HG02970 (cell line): Measurements from ENCODE around the gene ABLIM3.

Experiments used
- ATAC-seq: cut with Tn5 transposase; IDR thresholded peaks from one replicate; pipeline ENCODE4 v1.9.1; 2021; ENCODE audit warnings: mild to moderate bottlenecking, moderate library complexity, moderate number of reproducible peaks; ENCODE audit not compliant: unreplicated experiment, low FRiP score

ABLIM3 gene

GRCh38 chr5:149154650-149155049 is 13.4 kb downstream of the ABLIM3 start:
- no peak for ATAC-seq

GRCh38 chr5:149156435-149157083 is 15.3 kb downstream of the ABLIM3 start:
- ATAC-seq = no peak

GRCh38 chr5:149157330-149157729 is 16.0 kb downstream of the ABLIM3 start:
- ATAC-seq = no peak

GRCh38 chr5:149160291-149160787 is 19.0 kb downstream of the ABLIM3 start:
- ATAC-seq = no peak

GRCh38 chr5:149161026-149161687 is 19.9 kb downstream of the ABLIM3 start:
- no peak for ATAC-seq

GRCh38 chr5:149161850-149162249 is 20.6 kb downstream of the ABLIM3 start:
- no peak for ATAC-seq

- no peak for ATAC-seq
These were observed 21.2 kb downstream of the ABLIM3 start for GRCh38 chr5:149162401-149163084.

GRCh38 chr5:149164731-149165130 is 23.4 kb downstream of the ABLIM3 start:
- ATAC-seq = no peak

- ATAC-seq = no peak
These were observed 24.8 kb downstream of the ABLIM3 start for GRCh38 chr5:149166128-149166527.

GRCh38 chr5:149166591-149167100 is 25.4 kb downstream of the ABLIM3 start:
- ATAC-seq = no peak

GRCh38 chr5:149168276-149168906 is 27.1 kb downstream of the ABLIM3 start:
- no peak for ATAC-seq

- no peak for ATAC-seq
These were observed 29.0 kb downstream of the ABLIM3 start for GRCh38 chr5:149170299-149170698.

GRCh38 chr5:149172261-149172660 is 31.0 kb downstream of the ABLIM3 start:
- ATAC-seq = no peak

- no peak for ATAC-seq
These were observed 31.6 kb downstream of the ABLIM3 start for GRCh38 chr5:149172709-149173505.

- ATAC-seq = no peak
These were observed 33.5 kb downstream of the ABLIM3 start for GRCh38 chr5:149174847-149175234.

GRCh38 chr5:149175346-149176105 is 34.2 kb downstream of the ABLIM3 start:
- no peak for ATAC-seq

GRCh38 chr5:149177339-149177843 is 36.1 kb downstream of the ABLIM3 start:
- no peak for ATAC-seq

GRCh38 chr5:149177911-149178565 is 36.7 kb downstream of the ABLIM3 start:
- ATAC-seq = no peak

GRCh38 chr5:149181732-149182131 is 40.4 kb downstream of the ABLIM3 start:
- no peak for ATAC-seq
